ENCODE measurements around the gene TMEM120B.

- no peak for TF ChIP-seq EZH2 (IDR thresholded peaks at IDR 0.05; ENCODE audit: borderline replicate concordance, low read depth, low read length, poor library complexity, severe bottlenecking)
- TF ChIP-seq, protein P1, sequence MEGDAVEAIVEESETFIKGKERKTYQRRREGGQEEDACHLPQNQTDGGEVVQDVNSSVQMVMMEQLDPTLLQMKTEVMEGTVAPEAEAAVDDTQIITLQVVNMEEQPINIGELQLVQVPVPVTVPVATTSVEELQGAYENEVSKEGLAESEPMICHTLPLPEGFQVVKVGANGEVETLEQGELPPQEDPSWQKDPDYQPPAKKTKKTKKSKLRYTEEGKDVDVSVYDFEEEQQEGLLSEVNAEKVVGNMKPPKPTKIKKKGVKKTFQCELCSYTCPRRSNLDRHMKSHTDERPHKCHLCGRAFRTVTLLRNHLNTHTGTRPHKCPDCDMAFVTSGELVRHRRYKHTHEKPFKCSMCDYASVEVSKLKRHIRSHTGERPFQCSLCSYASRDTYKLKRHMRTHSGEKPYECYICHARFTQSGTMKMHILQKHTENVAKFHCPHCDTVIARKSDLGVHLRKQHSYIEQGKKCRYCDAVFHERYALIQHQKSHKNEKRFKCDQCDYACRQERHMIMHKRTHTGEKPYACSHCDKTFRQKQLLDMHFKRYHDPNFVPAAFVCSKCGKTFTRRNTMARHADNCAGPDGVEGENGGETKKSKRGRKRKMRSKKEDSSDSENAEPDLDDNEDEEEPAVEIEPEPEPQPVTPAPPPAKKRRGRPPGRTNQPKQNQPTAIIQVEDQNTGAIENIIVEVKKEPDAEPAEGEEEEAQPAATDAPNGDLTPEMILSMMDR (conservative IDR thresholded peaks at IDR 0.05; ENCODE audit: low read depth, low read length): no peak
Observed at GRCh38 chr12:121823727-121824115, 111.2 kb downstream of the TMEM120B start.

Data from A673 (cell line).